ENCODE data around the gene CRABP2.

- no peak for TF ChIP-seq CTCF (IDR thresholded peaks at IDR 0.05; ENCODE audit: insufficient read depth, low read length, poor library complexity, severe bottlenecking)
- TF ChIP-seq EZH2phosphoT487 (conservative IDR thresholded peaks at IDR 0.05; ENCODE audit: low read length) = no peak
Measured at GRCh38 chr1:156728599-156729462, 23.4 kb upstream of the CRABP2 start, which contains the start of gene ISG20L2.

Measured in SU-DHL-6 (cell line).